Measurements from ENCODE around the gene SLC40A1. TPM values are rescaled to one million over a fixed set of nuclear protein-coding genes. Genes with fewer than 3 reads are reported as not detected.
"Not testable (repeated sequence)": the region's sequence is repeated elsewhere in the genome, so short reads cannot be mapped to it uniquely, and the experiment has no call there.

SLC40A1 gene
- total RNA-seq (2014; rRNA removed; shearing (Covaris generic)): 8.8 and 12.5 TPM in 2 replicates
- polyA plus RNA-seq (2014; cell fraction: nucleus; rRNA removed): 4.0 and 11.6 TPM in 2 replicates

DNA sequence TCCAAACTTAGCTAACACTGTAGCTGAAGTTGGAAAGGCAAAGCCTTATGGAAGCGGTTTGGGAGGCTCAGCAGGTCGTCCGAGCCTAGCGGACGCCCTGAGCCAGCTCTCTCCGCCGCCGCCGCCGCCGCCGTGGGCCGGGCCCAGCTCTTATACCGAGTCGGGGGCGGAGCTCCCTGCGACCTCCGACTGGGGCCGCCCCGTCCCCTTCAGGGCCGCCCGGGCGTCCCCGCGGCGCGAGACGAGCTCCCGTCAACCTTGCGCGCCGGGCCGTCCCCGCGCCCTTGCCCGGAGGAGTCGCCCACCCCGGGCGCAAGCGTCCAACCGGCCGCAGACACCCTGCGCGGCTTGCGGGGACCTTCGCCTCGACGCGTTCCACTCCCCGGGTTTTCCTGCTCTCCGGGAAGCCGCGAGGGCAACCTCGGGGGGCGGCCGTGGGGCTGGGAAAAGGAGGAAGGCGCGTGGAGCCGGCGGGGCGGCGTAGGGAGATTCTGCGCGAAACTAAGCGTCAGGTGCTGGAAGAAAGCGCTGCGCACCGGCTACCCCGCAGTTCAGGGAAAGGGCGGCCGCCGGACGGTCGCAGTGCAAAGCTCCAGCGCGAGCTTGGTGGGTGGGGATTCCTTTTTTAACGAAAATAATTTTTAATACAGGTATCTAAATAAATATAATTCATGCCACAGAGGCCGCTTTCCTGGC is at the start of gene SLC40A1:
Gene SLC40A1 (minus strand): TSS at position 129 of the 696 bp plus-strand sequence. CDS start 326 bp downstream, outside the sequence.
- peak; percentile 73 for DNase-seq (ENCODE audit: extremely low read depth, low read depth)

DNA sequence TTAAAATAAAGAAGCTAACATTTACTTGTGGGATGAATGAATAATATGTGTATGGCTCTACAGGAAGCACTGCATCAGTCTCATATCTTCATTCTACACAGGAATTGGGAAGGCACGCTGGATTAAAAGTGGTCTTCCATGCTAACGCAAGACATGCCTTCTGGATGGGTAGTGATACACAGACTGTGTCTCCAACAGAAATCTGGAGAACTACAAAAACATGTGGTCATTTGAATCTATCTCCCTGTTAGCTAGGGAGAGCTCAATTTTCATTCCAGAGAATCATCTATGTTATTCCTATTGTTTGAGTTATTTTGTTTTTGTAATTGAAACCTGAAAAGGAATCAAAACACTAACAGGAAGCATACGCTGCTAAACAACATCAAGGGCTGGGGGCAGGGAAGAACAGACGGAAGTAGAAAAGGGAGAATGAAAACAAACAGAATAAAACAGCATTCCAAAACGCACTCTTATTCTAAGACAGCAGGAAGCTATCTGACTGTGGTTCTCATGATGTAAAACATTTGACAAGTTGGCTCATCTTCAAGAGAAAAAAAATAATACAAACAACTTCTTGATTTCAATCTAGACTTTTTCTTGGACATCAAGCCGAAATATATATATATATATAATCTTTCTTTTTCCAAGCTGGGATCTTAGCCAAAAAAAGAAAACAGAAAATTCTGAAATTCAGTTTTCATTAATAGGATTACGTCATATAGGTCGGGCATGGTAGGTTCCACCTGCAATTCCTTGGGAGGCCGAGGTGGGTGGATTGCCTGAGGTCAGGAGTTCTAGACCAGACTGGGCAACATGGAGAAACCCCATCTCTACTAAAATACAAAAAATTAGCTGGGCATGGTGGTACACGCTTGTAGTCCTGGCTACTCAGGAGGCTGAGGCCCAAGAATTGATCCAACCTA is 49.2 kb upstream of the SLC40A1 start:
- no peak for DNase-seq (ENCODE audit: extremely low read depth, low read depth)

GRCh38 chr2:189628817-189629530 is 48.4 kb upstream of the SLC40A1 start:
- DNase-seq (ENCODE audit: extremely low read depth, low read depth): peak; percentile 26

- no peak for DNase-seq (ENCODE audit: extremely low read depth, low read depth)
Observed at GRCh38 chr2:189627789-189628188, 47.2 kb upstream of the SLC40A1 start.

GRCh38 chr2:189625636-189626035 is 45.0 kb upstream of the SLC40A1 start:
- no peak for DNase-seq (ENCODE audit: extremely low read depth, low read depth)

- DNase-seq (ENCODE audit: extremely low read depth, low read depth): no peak
Observed at GRCh38 chr2:189624648-189625355, 44.2 kb upstream of the SLC40A1 start.

- no peak for DNase-seq (ENCODE audit: extremely low read depth, low read depth)
Observed at GRCh38 chr2:189623049-189623448, 42.5 kb upstream of the SLC40A1 start.

- no peak for DNase-seq (ENCODE audit: extremely low read depth, low read depth)
Observed at GRCh38 chr2:189621781-189622180, 41.2 kb upstream of the SLC40A1 start.

DNA sequence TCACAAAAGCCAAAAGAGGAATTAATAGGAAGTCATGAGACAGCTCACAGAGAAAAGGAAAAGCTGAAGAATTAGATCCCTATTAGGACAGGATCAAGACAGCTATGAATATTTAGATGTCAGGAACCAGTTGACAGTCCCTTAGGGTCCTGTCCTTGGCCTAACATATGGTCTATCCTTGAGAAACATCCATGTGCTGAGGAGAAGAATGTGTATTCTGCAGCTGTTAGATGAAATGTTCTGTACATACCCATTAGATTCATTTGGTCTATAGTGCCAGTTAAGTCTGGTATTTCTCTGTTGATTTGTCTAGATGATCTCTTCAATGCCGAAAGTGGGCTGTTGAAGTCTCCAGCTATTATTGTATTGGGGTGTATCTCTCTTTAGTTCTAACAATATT is 37.6 kb upstream of the SLC40A1 start:
- DNase-seq (ENCODE audit: extremely low read depth, low read depth): no peak

DNA sequence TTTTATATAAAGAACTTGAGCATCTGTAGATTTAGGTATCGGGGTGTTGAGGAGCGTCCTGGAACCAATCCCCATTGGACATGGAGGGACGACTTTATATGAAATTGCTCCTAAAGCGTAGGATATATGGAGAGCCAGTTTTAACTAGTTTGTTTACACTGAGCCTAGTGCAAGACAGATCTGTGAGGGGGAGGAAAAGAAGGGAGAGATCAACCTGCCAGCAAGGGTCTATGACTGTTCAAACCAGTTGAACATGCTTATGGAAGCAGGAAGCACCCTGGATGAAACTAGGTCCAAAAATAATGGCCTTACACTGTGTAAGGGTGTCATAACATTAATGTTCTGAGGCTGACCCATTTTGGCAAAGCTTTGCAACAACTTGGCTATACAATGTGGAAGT is 34.0 kb upstream of the SLC40A1 start:
- DNase-seq (ENCODE audit: extremely low read depth, low read depth): no peak

DNA sequence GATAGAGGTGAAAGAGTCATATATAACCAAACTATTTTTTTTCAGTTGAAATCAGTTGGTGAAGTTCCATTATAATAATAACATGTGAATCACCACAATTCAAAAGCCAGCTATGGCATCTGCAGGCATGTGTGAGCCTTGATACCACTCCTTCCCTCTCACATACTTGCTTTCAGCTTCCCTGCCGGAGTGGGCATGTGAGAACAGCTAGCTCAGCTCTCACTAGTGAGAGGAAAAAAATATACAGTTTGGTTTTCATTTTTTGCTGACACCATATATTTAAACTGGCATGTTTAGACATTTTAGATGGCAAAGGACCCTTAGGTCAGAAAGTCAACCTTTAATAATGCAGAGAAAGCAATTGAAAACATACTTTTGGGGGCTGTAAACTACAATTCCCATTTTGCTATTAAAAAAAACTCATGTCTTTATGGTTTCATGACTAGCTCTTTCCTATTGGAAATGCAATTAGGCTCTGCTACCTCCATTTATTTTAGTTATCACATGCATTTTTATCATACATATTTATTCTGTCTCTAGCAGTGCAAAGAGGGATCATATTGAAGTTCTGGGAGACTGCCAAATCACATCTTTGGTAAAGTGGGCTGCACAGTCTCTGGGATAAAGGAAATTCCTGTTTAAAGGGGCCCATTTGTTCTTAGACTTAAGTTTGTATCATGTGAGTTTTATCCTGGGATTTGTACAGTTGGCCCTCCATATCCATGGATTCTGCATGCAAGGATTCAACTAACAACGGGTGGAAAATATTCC is 33.2 kb upstream of the SLC40A1 start:
- DNase-seq (ENCODE audit: extremely low read depth, low read depth): peak; percentile 42

- DNase-seq (ENCODE audit: extremely low read depth, low read depth): peak; percentile 91
Observed at GRCh38 chr2:189613077-189613636, 32.6 kb upstream of the SLC40A1 start.

GRCh38 chr2:189610700-189611099 is 30.1 kb upstream of the SLC40A1 start:
- no peak for DNase-seq (ENCODE audit: extremely low read depth, low read depth)

DNA sequence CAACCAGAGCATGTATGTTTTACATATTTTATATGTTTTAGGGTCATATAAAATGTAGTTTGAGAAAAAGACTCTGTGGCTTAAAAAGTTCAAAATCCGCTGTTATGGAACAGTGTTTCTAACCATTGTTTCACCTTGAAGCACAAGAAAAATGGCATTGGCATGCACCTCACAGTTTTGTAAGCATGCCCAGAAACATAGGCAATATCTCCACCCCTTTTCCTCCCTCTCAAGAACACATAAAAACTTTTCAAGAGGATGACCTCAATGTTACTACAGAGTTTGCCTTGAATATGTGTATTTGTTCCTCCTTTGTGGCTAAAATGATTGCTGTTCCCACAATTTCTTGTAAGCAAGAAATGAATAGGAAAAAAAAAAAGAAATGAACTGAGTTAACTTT is 29.3 kb upstream of the SLC40A1 start:
- no peak for DNase-seq (ENCODE audit: extremely low read depth, low read depth)

- peak; percentile 69 for DNase-seq (ENCODE audit: extremely low read depth, low read depth)
Observed at GRCh38 chr2:189609423-189609816, 28.8 kb upstream of the SLC40A1 start.

DNA sequence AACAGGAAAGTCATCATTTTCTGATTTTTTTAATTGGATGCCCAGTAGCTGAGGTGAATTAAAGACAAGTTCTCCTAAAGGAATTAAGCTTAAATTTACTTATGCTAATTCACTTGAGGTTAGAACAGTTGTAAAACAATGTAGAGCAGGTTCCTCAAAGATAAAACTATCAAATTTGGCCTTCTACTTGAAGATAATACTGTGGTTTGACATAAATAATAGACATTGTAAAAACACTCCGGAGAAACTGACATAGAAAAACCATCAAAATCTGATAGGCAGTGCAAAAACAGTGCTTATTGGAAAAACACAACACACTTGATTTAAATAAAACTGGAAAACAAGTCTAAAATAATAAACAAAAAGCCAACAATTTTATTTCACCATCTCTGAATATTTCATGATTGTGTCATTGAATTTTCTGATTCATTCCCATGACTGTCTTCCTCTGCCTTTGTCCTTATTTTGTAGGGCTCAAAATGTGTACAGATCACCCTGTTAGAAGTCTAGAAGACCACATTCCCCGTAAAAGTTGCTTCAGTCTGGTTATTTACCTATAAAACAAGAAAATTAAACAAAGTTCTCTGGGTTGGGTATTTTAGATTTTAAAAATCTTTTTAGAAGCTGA is 28.3 kb upstream of the SLC40A1 start:
- DNase-seq (ENCODE audit: extremely low read depth, low read depth): peak; percentile 40

- no peak for DNase-seq (ENCODE audit: extremely low read depth, low read depth)
Observed at GRCh38 chr2:189608170-189608569, 27.6 kb upstream of the SLC40A1 start.

DNA sequence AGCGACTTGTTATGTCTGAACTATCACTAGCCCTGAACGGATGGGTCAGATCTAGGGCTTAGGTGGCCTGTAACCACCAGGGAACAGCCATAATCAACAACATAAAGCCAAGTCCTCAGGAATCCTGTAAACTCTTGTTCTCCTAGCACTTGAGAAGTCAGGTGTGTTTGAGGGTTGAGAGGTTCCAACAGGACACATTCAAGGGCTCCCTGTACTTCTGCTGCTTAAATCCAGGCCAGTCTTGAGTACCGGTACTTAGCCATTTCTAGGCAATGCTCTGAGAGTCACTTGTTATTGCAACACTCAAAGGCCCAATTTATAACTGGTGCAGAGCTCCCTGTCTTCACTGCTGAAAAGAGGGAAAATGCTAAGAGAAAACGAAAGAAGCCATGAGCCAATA is 21.6 kb upstream of the SLC40A1 start:
- DNase-seq (ENCODE audit: extremely low read depth, low read depth): no peak

DNA sequence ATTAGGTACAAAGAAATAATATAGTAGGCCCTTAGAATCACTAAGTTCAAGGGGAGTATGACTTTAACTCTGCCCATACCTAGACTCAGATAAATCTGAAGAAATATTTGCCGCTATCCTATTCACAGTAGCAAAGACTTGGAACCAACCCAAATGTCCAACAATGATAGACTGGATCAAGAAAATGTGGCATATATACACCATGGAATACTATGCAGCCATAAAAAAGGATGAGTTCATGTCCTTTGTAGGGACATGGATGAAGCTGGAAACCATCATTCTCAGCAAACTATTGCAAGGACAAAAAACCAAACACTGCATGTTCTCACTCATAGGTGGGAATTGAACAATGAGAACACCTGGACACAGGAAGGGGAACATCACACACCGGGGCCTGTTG is 21.1 kb upstream of the SLC40A1 start:
- DNase-seq (ENCODE audit: extremely low read depth, low read depth): not testable (repeated sequence)
